Fibroblast of peridontal ligament (primary cell): ENCODE measurements around the gene TNNC1.
A peak's percentile ranks its signal among the peaks of the same experiment; 100 is the strongest.

Experiments used
- DNase-seq: peaks from one replicate; pipeline ENCODE4 v3.0.0-alpha.2; 2010; ENCODE audit errors: extremely low read depth

TNNC1 gene

DNA sequence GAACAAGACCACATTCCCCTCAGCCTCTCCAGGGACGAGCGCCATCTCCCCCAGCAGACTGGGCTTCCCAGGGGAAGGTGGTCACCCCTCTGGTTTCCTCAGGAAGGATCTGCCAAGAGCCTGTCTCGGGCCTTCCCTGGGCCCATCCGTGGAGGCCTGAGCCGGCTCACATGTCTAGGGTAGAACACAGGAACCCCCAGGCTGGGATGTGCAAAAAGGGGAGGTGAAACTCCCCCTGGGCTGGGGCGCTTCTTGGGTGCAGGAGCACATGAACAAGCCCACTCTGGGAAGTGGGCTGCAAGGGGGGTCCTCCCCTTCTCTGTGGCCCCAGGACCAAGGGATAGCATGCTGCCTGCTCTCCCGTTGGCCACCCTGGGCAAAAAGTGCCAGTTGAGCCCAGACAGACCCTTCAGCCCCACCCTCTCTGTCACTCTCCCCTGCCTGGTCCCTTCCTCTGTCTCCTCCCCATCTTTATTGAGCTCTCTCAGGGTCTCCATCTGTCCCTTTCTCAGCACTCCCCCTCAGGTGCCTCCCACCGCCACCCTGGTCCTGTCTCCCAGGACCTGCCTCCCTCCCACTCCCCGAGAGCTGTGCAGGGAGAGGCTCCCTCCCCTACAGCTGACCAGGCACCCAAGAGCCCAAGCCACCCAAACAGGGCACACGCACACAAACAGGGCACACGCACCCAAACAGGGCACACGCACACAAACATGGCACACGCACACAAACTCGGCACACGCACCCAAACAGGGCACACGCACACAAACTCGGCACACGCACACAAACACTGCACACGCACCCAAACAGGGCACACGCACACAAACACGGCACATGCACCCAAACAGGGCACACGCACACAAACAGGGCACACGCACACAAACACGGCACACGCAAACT, 9.8 kb downstream of the TNNC1 start:
- DNase-seq, result no peak

DNA sequence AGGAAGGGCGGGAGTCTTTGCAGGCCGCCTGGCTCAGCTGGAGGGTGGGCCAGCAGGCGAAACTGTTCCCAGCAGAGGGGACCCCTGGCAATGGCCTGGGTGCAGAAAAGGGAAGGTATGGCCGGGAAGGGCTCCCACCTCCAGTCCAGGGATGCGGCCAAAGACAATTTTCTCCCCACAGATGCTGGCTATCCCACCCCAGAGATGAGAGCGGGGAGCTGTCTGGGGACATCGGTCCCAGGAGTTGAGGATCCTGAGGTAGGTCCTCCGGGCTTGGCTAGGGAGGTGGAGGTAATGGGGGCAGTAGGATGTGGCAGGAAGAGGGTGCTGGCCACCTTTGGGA, 10.6 kb downstream of the TNNC1 start:
- no peak for DNase-seq

DNA sequence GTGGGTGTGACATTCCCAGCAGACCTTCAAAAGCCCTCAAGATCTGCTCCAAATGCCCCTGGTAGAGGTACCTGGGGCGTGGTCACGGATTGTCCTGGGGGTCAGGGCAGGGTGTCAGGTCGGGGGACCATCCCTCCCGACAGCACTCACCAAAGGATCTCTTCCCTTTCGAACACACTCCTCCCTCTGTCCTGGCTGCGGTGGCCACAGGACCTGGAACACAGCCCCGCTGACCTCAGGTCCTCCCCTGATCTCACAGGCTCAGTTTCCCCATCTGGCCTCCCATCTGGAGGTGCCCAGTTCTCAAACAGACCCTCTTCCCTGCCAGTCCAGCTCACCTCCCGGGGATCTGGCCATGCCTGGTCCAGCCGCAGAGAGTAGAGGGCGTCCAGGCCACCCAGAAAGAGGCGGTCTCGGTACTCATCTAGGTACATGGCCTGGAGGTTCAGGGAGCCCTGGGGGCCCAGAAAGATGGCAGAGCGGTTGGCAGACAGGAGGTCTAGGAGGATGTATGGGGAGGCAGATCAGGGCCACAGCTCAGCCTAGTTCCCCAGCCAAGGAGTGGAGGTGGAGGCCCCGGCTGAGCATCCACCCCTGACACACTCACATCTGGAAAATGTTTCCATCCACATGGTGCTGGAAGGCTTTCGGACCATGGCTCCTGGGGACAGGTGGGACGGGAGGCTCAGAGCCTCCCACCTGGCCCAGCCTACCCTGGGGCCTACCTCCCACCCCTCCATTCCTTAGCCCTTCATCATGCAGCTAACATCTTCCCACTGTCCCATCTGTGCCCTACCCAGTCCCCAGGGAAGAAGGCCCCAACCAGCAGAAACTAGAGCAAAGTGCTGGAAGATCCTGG, 11.2 kb downstream of the TNNC1 start:
- DNase-seq, result no peak

DNA sequence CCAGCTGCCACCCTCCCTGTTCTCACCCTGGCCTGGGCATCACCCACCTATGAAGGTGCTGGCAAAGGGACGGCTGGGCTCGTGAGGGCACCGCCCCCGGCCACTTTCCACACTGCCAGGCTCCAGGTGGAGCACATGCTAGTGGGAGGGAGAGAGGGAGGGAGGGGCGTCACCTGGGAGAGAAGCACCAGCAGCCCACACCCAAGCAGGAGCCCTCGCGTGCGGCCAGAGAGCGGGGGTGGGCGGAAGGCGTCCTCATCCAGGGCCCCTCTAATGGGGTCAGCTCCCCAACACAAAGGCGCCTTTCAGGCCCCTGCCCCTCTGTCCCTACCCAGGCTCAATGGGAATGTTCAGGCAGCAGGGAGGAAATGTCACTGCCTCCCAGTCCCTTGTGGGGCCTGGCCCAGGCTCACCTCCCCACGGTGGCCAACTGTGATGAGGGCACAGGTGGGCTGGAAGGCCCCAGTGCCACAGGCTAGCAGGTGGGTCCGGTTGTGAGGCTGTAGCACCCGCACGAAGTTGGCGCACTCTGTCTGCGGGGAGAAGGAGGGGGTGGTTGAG, 12.0 kb downstream of the TNNC1 start:
- no peak for DNase-seq

DNA sequence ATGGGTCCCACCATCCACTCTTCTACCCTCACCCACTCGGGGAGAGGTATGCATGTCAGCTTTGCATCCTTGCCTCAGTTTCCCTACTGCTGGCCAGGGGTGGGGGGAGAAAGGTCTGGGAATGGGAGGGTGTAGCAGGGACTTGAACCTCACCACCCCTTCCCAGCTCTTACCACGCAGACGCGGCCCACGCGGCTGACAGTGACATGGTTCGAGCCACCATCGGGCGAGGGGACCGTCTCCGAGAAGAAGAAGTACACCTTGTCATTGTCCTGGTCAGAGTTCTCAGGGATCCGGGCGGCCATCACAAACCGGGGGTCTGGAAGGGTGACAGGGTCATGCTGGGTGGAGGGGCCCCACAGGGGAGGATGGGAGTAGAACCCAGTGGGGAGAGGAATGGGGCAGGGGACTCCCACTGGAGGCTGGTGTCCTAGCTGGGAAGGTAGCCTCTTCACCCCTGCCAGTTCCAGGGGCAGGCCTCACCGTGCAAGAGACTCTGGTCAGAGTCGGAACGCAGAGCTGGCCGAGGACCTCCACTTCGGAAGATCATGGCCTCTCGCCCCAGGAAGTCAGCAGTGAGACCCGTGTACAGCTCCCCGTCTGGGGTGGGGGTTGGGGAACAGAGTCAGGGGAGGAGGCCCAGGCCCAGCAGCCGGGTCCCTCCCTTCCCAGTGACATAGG, 12.6 kb downstream of the TNNC1 start:
- DNase-seq, result no peak

DNA sequence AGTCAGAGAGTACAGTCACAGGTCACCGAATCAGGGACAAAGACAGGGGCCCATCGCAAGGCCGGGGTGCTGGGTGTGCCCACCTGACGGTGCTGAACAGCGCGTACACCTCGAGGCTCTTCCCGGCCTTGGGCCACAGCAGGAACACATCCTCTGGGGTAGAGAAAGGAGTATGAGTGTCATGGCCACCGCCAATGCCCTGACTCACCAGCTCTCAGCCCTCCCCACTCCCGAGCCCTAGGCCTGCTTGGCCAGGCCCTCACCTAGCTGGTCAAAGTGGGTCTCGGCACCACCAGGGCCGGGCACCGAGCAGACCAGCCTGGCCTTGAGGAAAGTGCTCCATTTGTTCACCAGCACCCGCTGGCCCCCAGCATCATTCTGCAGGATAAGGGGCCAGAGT, 13.2 kb downstream of the TNNC1 start:
- no peak for DNase-seq

DNA sequence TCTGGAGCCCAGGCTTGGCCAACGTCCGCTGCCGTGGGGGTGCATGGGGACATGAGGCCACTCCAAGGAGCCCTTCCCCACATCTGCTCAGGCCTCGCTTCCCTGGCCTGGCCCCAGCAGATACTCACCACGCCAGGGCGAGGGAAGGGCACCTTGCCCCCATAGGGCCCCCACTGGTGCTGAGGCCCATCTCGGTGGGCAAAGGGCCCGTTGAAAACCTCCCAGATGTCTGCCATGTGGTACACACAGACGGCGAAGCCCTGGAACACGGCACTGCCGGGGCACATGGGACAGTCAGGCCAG, 13.6 kb downstream of the TNNC1 start:
- no peak for DNase-seq

DNA sequence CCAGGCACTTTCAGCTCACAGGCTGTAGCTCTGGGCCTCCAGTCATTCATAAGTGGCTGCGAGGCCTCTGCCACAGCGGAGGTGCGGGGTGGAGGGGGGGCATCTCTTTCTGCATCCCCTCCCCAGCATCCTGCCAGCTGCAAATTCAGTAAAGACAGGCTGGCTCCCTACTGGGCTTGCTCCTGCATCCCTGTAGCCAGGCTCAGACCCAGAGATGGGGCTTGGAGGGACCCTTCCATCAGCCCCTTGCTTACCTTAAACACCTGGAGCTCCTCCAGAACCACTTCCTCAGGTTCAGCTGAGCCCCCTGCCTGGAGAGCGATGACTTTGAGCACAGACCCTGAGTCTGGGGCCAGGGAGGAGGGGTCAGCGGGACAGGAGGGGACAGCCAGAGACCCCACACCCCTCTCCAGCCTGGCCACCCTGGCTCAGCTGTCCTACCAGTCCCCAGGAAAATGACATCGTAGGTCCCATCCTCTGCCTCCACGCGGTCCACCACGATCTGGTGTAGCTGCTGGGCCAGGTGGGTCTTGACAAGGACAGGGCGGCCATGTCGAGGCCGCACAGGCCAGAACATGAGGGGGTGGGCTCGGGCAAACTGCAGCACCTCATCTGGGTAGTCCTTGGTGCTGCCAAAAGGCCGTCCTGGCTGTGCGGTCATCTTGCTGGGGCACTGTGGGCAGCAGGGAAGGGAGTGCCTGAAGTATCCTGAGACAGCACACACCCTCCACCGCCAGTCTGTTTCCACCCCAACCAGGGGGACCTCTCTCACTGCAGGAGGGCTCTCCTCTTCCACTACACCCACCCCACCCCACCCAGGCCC, 14.2 kb downstream of the TNNC1 start:
- DNase-seq, result no peak

DNA sequence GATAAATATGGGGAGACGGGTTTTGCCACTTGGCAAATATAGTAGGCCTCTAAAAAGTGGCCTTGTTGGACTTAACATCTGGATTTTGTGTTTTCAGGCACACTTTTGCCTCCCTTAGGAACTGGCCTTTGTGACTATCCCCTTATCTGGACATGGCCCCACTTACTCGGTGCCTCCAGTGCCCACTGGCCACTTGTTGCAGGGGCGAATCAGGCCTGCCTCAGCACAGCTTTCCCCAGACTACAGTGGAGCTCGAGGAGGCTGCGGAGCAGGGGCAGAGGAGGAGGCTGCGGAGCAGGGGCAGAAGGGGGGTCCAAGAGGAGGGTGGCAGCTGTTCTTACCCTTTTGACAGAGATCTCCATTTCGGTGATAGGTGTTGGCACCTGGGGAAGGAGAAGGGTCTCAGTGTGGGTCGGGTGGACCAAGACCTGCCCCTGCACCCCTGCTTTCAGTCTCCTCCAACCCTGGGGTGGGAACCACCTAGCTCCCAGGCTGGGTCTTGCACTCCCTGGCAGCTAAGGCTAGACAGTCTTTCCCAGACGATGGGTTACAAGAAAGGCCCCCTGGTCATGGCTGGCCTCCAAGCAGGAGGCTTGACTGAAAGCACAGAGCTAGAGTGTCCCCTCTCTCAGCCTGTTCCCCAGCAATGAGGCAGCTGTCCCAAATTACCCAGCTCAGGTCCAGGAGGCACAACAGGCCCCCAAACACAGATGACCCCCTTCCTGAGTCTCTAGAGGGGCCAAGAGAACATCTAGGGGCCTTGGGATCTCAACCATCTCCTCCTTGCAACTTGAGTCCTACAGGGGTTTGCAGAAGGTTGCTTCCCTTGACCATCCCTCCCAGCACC, 15.0 kb downstream of the TNNC1 start:
- no peak for DNase-seq

DNA sequence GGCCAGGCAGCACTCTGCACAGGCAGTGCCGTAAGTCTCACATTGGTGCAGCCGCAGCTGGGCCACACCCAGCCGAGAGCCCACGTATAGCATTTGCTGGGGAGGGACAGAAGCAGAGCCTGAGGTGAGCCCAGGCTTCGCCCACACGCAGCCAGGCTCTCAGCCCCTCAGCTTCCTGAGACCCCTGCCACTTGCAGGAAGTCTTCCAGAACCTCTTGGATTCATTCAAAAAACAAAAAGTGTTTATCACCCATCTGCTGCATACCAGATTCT, 15.8 kb downstream of the TNNC1 start:
- no peak for DNase-seq

DNA sequence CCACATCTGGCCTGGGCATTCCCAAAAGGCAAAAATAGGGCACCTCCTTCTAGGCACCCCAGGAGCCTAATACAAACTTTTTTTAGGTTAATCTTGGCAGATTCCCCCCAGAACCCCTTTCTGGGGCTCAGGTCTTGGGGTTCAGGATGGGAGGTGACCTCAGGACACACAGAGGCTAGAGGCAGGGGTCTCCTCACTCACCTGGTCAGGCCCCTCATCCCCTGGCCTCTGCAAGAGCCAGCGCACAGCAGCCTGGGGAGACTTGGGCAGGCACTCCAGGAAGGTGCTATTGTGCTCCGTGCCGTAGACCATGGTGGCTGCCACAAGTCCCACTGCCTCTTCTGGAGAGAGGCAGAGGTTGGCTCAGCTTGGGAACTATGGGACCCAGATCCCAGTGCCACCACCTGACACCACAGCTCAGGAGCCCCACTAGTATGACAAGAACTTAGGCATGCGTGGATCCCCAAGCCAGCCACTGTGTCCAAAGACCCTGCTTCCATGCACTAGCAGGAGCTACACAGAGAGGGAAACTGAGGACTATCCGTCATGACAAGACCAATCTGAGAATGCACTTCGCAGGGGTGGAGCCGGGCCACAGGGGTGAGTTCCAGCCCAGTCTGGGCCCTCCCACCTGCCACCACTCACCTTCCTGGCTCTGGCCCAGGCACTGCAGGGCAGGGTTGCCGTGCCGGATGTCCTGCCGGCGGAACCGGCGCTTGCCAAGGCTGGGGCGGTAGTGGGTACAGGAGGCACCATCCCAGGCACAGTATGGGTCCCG, 16.3 kb downstream of the TNNC1 start:
- no peak for DNase-seq

DNA sequence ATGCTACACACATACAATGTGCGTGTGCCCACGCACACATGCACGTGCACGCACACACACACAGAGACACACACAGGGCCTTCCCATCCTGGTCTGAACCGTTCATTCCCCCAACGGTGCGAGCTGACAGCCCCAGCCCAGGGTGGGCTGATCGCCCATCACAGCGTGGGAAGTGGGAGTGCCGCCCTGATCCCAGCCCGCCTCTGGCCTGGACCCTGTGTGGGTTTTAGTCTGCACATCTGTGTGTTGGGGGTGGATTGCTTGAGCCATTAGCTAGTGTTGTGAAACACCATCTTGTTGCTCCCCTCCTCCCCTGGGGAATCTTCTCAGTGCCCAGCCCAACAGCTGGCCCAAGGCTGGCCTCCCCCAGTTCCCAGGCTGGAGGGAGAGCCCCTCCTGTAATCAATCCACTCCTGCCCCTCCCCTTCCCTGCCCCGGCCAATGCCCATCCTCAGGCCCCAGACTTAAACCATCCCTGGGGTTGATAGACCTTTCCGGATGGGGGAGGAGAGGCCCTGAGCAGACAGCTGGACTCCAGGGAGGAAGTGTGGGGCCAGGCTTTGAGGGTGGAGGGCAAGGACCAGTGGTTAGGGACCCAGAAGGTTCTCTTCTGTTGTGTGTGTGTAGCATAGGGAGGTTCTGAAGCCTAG, 17.2 kb downstream of the TNNC1 start:
- peak; percentile 72 for DNase-seq

DNA sequence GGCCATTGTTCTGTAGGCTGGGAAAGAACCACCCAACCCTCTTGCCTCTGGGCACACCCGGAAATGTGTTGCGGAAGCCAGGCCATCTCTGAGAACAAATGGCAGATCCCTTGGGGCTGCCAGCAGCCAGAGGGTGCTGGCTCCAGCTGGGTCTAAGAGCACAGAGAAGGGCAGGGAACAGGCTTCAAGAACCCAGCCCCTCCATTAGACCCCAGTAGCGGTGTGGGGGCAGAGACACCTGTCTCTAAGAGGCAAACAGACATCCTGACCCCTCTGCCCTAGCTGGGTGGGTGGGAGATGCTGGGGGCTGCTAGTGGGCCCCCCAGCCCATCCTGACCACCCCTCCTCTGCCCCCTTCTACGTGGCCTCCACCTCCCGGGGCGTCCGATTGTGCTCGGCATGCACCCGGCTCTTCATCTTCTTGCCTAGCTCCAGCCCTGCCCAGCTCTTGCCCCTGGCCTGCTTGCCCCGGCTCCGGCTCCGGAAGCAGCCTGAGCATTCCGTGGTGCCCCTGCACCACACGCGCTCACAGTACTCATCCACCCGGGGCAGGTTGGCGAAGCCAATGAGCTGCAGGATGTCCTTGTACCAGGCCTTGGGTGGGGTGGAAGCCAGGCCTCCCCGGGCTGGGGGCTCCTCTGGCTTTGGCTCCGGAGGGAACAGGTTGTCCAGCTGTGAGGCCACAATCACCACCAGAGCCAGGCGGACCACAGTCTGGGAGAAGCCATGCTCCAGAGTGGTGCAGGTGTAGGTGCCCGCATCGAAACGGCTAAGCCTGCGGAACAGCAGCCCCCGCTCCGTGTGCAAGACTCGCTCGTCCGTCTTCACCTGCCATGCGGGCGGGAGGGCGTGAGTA, 18.4 kb downstream of the TNNC1 start:
- DNase-seq, result no peak

DNA sequence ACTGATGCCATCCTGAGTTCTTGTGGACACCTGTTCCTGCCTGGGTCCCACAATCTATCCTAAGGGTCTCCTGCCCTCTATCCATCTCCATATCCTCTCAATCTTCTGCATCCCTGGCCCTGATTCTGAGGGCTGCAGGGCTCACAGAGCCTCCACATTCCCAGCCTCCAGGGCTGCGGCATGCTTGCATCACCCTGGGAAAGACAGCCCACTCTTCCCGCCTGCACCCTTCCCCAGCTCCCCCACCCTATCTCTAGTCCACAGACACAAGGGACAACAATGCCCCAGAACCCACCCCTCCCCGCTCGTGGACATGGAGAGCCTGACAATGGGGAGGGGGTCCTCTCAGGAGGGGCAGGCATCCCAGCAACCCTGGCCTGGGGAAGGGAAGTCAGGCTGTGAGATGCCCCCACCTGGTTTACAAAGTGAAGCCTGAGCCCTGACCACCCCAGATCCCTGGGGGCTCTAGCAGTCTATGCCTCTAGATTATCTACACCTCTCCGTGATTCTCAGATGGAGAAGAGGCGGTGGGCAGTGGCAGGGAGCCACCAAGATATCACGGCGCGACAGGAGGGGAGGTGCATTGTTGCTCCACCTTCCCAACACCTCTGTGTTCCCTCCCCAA, 19.2 kb downstream of the TNNC1 start:
- DNase-seq, result no peak

DNA sequence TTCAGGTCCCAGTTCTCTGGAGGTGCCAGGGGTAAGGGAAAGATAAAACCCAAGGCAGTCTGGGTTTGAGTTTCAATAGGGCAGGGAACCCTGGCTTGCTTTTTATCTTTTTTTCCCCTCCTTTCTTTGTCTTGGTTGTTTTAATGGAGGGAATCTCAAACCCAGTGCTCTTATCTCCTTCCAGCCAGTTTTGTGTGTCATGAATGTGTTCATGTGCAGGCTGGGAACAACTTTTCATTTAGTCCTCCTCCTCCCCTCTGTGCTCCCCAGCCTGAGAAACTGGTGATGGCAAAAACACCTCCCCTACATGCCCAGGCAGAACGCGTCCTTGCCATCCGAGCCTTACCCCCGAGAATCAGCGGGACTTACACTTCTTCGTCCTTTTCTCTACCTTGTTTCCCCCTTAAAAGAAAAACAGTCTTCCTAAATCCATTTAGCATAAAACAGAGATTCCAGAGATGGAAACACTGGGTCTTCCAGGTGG, 19.8 kb downstream of the TNNC1 start:
- DNase-seq, result no peak

DNA sequence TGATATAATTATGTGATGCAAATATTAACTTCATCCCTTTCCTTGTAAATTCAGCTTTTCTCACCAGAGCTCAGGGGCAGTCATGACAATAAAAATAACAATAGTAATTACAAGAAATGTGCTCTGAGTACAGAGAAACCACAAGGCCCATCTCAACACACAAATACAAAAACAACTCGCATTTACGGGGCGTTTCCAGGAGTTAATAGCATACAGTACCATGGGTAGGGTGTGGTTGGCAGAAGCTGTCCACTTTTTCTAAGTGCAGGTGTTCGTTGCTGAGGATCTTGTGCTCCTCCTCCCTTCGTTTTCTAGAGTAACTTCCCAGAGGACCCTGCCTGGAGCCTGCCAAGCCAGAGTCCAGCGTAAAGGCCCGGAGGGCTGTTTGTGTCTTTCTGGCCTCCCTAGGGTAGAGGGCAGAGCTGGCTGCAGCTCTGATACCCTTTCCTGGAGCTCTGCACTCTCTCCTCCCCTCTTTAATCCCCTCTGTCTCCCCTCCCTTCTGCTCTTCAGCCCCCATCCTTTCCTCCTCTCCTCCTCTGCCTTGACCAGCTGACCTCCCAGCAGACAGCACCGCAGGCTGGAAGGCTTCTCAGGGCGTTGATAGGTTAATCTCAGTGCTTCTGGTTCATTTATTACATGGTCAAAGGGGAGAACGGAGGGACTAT, 20.4 kb downstream of the TNNC1 start:
- DNase-seq, result no peak

DNA sequence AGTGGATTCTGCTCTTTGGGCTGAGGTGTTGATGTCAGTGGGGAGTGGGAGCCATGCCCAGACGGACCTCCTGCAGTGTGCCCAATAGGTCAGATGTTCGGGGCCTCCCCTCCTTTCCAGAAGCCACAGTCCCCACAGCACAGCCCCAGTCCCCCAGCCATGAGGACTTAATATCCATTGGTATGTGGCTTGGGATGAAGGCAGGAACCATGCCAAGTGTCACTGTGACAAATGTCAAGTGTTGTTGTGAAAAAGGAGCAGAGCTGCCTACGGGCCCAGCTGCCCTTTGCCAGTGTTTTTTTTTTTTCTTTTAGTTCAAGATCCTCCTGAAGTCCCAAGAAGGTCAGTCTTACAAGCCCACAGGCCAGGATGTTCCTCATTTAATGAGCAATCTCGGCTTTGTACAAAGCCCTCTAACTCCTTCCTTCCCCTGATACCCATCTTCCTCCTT, 21.1 kb downstream of the TNNC1 start:
- no peak for DNase-seq
